Urinary bladder (tissue), 2 donors: ENCODE results near the gene CALML6. TPM values are rescaled to one million over a fixed set of nuclear protein-coding genes. Genes with fewer than 3 reads are reported as not detected.

Experiments
- polyA plus RNA-seq: library from polyadenylated mRNA; stranded (reverse); fragments of 200-250 nt; gene quantifications from one replicate; pipeline ENCODE4 v1.2.3, GENCODE V29; 2013
- total RNA-seq: library from RNA; depleted of rRNA; stranded (reverse); fragments of >200 nt; gene quantifications from one replicate; pipeline ENCODE4 v1.2.3, GENCODE V29; 2014
- donor health status: healthy.

Gene CALML6
- total and polyA plus RNA-seq, 2 donors = 0.22 to 0.37 TPM

Other genes with a start within 250 kb of the CALML6 start
- 29.9 TPM for gene SLC35E2B, start 222.5 kb upstream of the CALML6 start, total RNA-seq
- gene SLC35E2B, start 222.5 kb upstream of the CALML6 start, polyA plus RNA-seq = 34.5 TPM
- gene CDK11A, start 190.9 kb upstream of the CALML6 start, total RNA-seq = 15.2 TPM
- 20.2 TPM for gene CDK11A, start 190.9 kb upstream of the CALML6 start, polyA plus RNA-seq
- gene NADK, start 136.8 kb upstream of the CALML6 start, total RNA-seq = 28.0 TPM
- 57.9 TPM for gene NADK, start 136.8 kb upstream of the CALML6 start, polyA plus RNA-seq
- gene GNB1, start 24.2 kb upstream of the CALML6 start, total RNA-seq = 123 TPM
- 200 TPM for gene GNB1, start 24.2 kb upstream of the CALML6 start, polyA plus RNA-seq
- gene TMEM52, start 4.0 kb downstream of the CALML6 start, total RNA-seq = not detected
- 1.0 TPM for gene TMEM52, start 4.0 kb downstream of the CALML6 start, polyA plus RNA-seq
- 0.11 TPM for gene CFAP74, start 88.5 kb downstream of the CALML6 start, total RNA-seq
- gene CFAP74, start 88.5 kb downstream of the CALML6 start, polyA plus RNA-seq = 0.23 TPM
- gene GABRD, start 104.1 kb downstream of the CALML6 start, total RNA-seq = 0.95 TPM
- 1.2 TPM for gene GABRD, start 104.1 kb downstream of the CALML6 start, polyA plus RNA-seq
- 6.6 TPM for gene PRKCZ, start 135.2 kb downstream of the CALML6 start, total RNA-seq
- 6.3 TPM for gene PRKCZ, start 135.2 kb downstream of the CALML6 start, polyA plus RNA-seq